Measurements from ENCODE around the gene SMARCD3.

The SMARCD3 gene

GRCh38 chr7:151206914-151207313 lies 41.6 kb downstream of the SMARCD3 start:
- H3K4me3 ChIP-seq (ENCODE audit: low read depth, low read length): no peak overlapping the region
- TF ChIP-seq CTCF (IDR thresholded peaks at IDR 0.05; ENCODE audit: low read depth, low read length): no peak

DNA sequence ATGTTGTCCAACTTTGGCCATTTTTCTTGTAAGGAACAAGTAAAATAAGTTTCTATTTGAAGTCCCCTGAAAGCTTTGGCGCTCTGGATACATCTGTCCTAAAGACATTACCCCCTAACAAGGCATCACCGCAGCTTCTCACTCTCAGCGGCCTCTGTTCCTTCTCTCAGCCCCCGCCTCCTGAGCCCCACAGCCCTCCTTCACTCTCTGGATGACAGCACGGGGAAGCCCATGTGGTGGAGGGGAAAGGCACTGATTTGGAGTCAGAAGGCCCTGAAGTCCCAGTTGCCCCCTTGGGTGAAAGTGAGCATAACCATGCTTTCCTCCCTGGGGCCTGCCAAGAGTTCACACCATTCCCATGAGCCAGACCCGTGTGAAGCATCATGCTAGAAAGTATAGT lies 42.8 kb downstream of the SMARCD3 start:
- TF ChIP-seq CTCF (IDR thresholded peaks at IDR 0.05; ENCODE audit: low read depth, low read length): no peak
- H3K4me3 ChIP-seq (ENCODE audit: low read depth, low read length): no peak overlapping the region

DNA sequence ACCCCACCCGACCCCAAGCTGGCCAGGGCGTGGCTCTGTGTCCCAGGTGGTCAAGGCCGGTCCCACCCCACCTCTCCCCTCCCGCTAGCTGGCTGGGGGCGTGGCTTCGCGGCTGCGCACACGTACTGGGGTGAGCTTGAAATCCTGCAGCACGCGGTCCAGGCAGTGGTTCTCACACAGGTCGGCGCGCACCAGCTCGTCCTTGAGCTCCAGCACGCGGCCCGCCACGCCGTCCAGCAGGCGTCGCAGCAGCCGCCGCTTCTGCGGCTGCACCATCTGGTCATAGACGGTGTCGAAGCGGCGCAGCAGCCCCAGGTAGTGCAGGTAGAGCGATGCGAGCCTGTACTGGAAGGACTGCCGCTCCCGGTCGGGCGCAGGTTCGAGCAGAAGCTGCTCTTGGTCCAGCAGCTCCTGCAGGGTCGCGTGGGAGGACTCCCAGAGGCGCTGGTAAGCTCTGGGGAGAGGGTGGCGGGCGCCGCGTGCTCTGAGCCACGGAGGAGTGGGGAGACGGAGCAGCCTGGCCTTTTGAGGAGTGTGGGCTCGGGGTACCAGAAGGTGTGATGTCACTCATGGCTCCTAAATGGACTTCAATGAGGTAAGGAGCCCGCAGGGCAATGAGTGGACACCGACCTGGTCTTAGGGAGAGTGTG lies 44.0 kb downstream of the SMARCD3 start:
- H3K4me3 ChIP-seq (ENCODE audit: low read depth, low read length): no peak overlapping the region
- no peak for TF ChIP-seq CTCF (IDR thresholded peaks at IDR 0.05; ENCODE audit: low read depth, low read length)

DNA sequence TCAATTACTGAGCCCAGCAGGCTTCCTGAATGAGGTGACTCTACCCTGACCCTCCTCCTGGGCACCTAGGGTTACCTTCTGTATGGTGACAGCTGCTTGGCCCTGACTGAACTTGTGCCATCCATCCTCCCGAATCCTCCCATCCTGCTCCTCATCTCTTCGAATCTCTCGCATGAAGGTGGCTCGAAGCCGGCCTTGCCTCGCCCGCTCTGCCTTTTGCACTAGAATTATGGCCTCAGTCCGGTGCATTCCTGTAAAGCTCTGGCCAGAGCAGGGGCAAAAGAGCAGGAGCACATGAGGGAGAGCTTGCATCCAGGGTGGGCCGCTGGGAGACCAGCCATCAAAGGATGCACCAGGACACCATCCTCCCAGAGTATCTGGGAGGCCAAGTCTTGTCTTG lies 45.7 kb downstream of the SMARCD3 start:
- TF ChIP-seq CTCF (IDR thresholded peaks at IDR 0.05; ENCODE audit: low read depth, low read length): no peak
- no peak overlapping the region for H3K4me3 ChIP-seq (ENCODE audit: low read depth, low read length)

DNA sequence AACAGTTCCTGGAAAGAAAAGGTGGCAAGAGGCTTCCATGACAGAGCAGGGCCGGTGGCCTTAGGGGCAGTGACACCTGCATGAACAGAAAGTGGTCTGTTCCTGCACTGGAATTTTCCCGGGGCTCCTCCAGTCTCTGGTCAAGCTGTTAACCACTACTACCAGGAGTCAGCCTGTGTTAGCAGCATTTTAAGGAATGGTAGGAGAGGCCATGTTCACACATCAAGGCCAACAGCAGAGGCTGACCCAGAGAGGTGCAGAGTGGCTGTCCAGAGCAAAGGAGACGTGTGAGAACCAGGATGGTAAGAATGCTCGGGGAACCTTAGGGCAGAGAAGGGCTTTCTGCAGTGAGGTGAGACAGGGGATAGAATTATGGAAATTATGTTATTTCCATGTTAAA lies 46.7 kb downstream of the SMARCD3 start:
- H3K4me3 ChIP-seq (ENCODE audit: low read depth, low read length): no peak overlapping the region
- no peak for TF ChIP-seq CTCF (IDR thresholded peaks at IDR 0.05; ENCODE audit: low read depth, low read length)

DNA sequence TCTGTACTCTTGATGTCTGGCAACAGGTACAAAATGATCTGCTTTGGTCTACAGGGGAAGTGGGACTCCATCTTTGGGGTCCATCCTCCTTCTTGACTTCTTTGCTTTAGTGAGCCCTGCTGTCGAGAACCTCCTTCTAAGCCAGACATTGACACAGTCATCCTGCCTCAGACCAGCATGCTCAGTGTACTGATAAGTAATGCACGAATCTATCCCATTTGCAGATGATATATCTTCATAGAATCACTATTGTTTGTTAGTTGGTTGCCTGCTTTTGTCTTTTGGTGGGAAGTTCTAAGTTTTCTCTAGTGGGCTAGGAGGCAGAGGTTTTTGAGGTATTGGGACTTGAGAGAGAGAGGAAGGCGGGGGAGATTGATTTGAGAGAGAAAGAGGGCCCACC lies 47.1 kb downstream of the SMARCD3 start:
- no peak for TF ChIP-seq CTCF (IDR thresholded peaks at IDR 0.05; ENCODE audit: low read depth, low read length)
- H3K4me3 ChIP-seq (ENCODE audit: low read depth, low read length): no peak overlapping the region

DNA sequence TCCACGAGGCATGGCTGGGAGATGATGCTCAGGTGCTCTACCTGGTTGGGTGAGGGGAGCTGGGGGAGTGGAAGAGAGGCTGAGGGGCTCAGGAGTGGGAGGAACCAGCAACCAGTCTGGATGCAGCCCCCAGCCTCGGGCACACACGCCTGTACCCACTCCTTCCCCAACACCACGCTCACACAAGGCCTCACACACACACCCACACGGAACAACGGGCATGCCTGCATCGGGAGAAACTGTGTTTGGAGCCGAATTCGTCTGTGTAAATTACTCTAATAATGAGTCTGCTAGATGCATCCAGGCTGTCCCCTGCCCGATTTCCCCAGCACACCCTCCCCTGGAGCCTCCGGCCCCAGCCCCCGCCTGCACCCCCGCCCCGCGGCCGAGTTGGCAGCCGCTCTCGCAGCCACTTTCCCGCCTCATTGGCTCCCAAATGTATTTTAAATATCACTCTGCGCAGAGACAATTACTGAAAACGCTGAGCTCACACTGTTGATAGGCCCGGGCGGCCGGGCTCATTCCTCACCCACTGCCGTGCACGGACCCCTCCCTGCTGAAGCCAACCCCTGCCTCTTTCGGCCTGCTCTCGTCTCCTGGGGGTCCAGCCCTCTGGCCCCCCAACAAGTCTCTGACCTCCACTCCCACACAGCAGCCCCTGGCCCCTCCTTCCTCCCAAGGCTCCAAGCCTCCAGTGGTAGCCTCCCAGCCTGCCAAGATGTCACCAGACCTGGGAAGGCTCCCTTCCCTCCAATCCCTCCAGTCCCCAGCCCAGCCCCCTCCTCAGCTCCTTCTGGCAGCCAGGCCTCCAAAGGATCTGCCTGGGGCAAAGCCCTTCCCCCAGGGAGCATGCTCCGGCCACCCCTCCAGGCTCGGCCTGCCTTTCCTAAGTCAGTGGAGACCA lies 49.3 kb downstream of the SMARCD3 start:
- no peak overlapping the region for H3K4me3 ChIP-seq (ENCODE audit: low read depth, low read length)
- no peak for TF ChIP-seq CTCF (IDR thresholded peaks at IDR 0.05; ENCODE audit: low read depth, low read length)
